Omental fat pad (tissue), 4 donors: ENCODE measurements around the gene RNF146. TPM values are rescaled to one million over a fixed set of nuclear protein-coding genes. Genes with fewer than 3 reads are reported as not detected.

ENCODE experiments used
- ATAC-seq: fragments of 150-250 bp; one replicate; pipeline ENCODE4 v1.9.1; 2016; ENCODE audit warnings: mild to moderate bottlenecking, moderate library complexity; ENCODE audit not compliant: low FRiP score
- DNase-seq: peaks from one replicate; pipeline ENCODE4 v3.0.0-alpha.2; 2019; ENCODE audit warnings: low spot score
- CTCF ChIP-seq, 3 donors: fragments of 450-650 bp; IDR thresholded peaks; one replicate each; pipeline ENCODE4 v1.5.1; 2016 to 2017; ENCODE audit warnings: antibody characterized with exemption in 3 of 3, mild to moderate bottlenecking in 3 of 3, moderate library complexity in 2 of 3
- total RNA-seq, 4 donors: library from RNA; depleted of rRNA; stranded (reverse); fragments of >200 nt; gene quantifications; one replicate each; pipeline ENCODE4 v1.1.0, GENCODE V29; 2016

The RNF146 gene
- total RNA-seq, 4 donors from 2014 or later = 49.4 to 96.8 (median 62.4) TPM

GRCh38 chr6:127299522-127300240, 33.0 kb downstream of the RNF146 start:
- DNase-seq (no peak), ATAC-seq (no peak)
- TF ChIP-seq CTCF (IDR thresholded peaks at IDR 0.05) = no peak

GRCh38 chr6:127300411-127300810, 33.7 kb downstream of the RNF146 start:
- no peak for TF ChIP-seq CTCF (IDR thresholded peaks at IDR 0.05)
- no peak for DNase-seq
- peak; percentile 8 for ATAC-seq

GRCh38 chr6:127301199-127301700, 34.6 kb downstream of the RNF146 start:
- no peak for TF ChIP-seq CTCF (IDR thresholded peaks at IDR 0.05)
- no peak for DNase-seq
- no peak for ATAC-seq

- no peak for TF ChIP-seq CTCF (IDR thresholded peaks at IDR 0.05)
- ATAC-seq (peak; percentile 65), DNase-seq (peak; percentile 42)
Observed at GRCh38 chr6:127302728-127303660, 36.3 kb downstream of the RNF146 start.

GRCh38 chr6:127303917-127304316, 37.3 kb downstream of the RNF146 start:
- no peak for ATAC-seq
- no peak for DNase-seq
- TF ChIP-seq CTCF (IDR thresholded peaks at IDR 0.05) = no peak

- no peak for DNase-seq
- no peak for TF ChIP-seq CTCF (IDR thresholded peaks at IDR 0.05)
- no peak for ATAC-seq
Observed at GRCh38 chr6:127305741-127306140, 39.1 kb downstream of the RNF146 start.
